GM12872 (cell line): ENCODE results near the gene HOXC12.

Source experiments
- CTCF ChIP-seq: IDR thresholded peaks from 3 replicates; pipeline ENCODE4 v1.5.1; 2011; ENCODE audit warnings: low read depth, mild to moderate bottlenecking, low read length, moderate library complexity; ENCODE audit not compliant: insufficient read depth

HOXC12 gene

DNA sequence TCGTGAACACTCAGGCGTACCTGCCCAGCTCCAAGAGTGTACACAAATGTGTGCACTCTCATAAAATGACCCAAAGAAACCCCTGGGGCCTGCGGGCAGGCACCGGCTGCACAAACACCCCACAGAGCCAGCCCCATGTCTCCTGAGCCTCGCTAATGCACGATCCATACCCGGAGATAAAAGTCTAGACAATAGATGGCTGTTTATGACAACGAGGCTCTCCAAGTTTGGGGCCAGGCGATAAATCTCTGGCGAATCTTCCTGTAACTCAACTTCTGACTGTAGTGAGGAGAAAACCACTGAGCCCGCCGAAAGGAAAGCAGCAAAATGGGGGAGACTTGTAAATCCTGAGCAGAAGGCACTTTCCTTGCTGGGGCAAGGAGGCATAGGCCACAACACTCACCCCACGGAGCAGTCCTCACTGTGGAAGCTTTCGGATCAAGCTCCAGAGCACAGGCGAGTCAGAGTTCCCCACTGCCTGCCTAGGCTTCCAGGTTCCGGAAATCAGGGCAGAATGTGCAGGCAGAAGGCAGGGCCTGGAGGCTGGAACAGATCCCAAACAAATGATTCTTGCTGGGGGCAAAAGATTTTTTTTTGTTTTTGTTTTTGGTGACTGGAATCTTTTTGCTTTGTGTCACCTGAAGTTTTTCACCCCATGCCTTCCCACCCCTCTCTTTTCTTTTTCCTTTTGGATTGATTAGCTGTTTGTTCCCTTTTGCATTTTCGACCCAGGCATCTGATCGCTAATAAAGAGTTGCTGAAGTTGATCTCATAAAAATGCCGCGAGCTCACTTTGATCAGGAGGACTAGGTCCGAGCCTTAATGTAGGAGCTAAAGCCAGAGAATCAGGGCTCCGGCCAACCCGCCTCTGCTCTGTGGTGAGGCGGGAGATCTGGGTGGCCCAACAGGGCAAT lies 13.8 kb downstream of the HOXC12 start:
- no peak for TF ChIP-seq CTCF

DNA sequence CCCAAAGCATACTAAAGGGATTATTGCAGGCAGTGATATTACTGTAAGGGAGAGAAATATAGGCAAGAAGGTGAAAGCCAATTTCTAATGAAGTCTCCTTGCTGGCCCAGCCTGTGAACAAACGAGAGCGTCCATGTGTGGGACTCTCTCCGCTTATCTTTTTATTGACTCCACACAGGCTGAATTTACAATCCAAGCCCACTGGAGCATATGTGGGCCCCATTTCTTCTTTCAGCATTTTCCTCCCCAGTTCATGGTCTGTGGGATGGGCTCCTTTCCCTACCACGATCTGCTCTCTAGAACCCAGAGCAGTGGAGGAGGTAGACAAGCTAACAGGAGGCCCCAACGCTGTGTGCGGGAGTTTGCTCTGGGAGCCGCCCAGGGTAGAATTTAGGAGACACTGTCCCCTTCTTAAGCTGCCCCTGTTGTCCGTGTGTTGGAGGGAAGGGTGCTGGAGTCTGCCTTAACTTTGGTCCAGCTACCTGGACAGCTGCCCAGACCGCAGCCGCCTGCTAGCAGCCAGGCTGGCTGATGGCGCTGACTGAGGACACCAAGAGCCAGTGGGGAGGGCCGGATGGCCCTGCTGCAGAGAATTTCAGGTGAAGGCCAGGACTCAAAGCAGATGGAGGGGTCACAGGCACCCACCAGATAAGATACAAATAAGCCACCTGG lies 15.0 kb downstream of the HOXC12 start:
- TF ChIP-seq CTCF, result no peak

DNA sequence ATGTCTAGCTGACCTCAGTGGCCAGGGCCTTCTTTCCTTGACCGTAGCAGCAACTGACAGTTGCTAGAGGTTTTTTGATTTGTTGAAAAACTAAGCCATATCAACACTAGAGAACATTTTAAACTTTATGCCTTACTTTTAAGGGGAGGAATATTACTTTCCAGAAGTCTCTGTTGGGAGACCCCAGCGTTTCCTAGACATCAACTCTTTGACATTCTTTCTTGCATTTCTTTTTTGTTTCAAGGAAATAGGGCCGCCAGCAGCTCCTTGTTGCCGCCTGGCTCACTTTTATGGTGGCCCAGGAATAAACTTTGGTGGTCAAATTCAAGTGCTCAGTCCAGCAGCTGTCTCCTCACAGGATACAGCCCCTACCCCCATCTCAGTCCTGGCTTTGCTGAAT lies 15.7 kb downstream of the HOXC12 start:
- no peak for TF ChIP-seq CTCF

GRCh38 chr12:53971129-53971528 lies 16.4 kb downstream of the HOXC12 start:
- no peak for TF ChIP-seq CTCF

DNA sequence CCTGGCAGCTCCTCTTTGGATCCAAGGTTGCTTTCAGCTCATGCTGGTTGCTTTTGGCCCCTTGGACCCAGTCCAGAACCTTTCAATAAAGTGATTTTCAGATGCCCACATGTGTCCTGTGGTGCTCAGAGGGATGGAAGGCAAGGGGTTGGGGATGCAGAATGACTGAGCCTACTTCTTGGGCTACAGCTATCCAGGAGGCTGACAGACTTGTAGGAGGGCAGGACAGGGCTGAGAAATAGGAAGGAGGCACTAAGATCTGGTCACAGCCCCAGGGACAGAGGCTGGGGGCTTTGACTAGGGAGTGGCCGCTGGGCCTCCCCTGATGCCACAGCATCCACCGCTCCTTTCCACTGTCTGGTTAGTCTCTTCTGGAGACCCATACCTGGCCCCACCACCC lies 17.0 kb downstream of the HOXC12 start:
- TF ChIP-seq CTCF, result no peak

- no peak for TF ChIP-seq CTCF
Measured at GRCh38 chr12:53972152-53972702, 17.5 kb downstream of the HOXC12 start.

GRCh38 chr12:53972722-53973235 lies 18.1 kb downstream of the HOXC12 start, which contains the start of gene HOXC11:
Gene HOXC11 (plus strand): TSS chr12:53973126. CDS start chr12:53973242, 116 bp downstream.
- no peak for TF ChIP-seq CTCF
